Esophagus squamous epithelium (tissue), 5 donors: ENCODE results near the gene CIDEC. TPM values are rescaled to one million over a fixed set of nuclear protein-coding genes. Genes with fewer than 3 reads are reported as not detected.
A peak's percentile ranks its signal among the peaks of the same experiment; 100 is the strongest.

Experiments used
- DNase-seq: peaks from one replicate; lab custom pipeline; 2025; lab: John Stamatoyannopoulos, UW
- H3K27ac ChIP-seq, 4 donors: fragments of 200-600 bp; sonication (generic); one replicate each; pipeline ENCODE4 v1.5.1; 2016 to 2019; ENCODE audit warnings: mild to moderate bottlenecking in 1 of 4
- H3K27me3 ChIP-seq, 4 donors: fragments of 200-600 bp; sonication (generic); 1 replicate in 3 of 4; 2 replicates in 1 of 4; pipeline versions ENCODE4 v1.5.1 to v1.6.0; 2017 to 2021; ENCODE audit warnings: antibody characterized with exemption in 1 of 4
- H3K36me3 ChIP-seq, 3 donors: fragments of 200-600 bp; sonication (generic); one replicate each; pipeline ENCODE4 v1.5.1; 2016 to 2019
- H3K4me1 ChIP-seq, 3 donors: fragments of 200-600 bp; sonication (generic); one replicate each; pipeline ENCODE4 v1.5.1; 2017 to 2019
- H3K4me3 ChIP-seq, 4 donors: fragments of 200-600 bp; sonication (generic); 1 replicate in 3 of 4; 2 replicates in 1 of 4; pipeline ENCODE4 v1.5.1; 2016 to 2019; ENCODE audit warnings: mild to moderate bottlenecking in 2 of 4, moderate library complexity in 1 of 4
- H3K9me3 ChIP-seq, 3 donors: fragments of 200-600 bp; sonication (generic); one replicate each; pipeline ENCODE4 v1.5.1; 2016 to 2019
- POLR2A ChIP-seq, 4 donors: fragments of 450-650 bp; IDR thresholded peaks; one replicate each; pipeline ENCODE4 v1.6.1; 2017; ENCODE audit warnings: antibody characterized with exemption in 4 of 4, mild to moderate bottlenecking in 4 of 4, moderate library complexity in 3 of 4
- WGBS, 2 donors: methylation state at CpG; one replicate each; pipeline ENCODE4 v1.1.5; 2018; 5-methylcytosine and 5-hydroxymethylcytosine counted together
- intact Hi-C: fragments of 100-400 bp; cut with DNase I; formaldehyde crosslinking; loops from one replicate; pipeline ENCODE4 v1.15.0; 2022
- total RNA-seq, 4 donors: library from RNA; depleted of rRNA; stranded (reverse); fragments of >200 nt; gene quantifications; one replicate each; pipeline ENCODE4 v1.1.0, GENCODE V29; 2016
- TF ChIP-seq, protein P1 (sequence below), 6 experiments: fragments of 450-650 bp in 4 of 6; fragments of 200-600 bp in 2 of 6; sonication (generic) in 2 of 6; IDR thresholded peaks; one replicate each; pipeline ENCODE4 v1.5.1; 2016 to 2019; ENCODE audit warnings: antibody characterized with exemption in 6 of 6, mild to moderate bottlenecking in 4 of 6, moderate library complexity in 4 of 6
- donor health status: DM: yes; HTN: yes; CAD: no.

The CIDEC gene
- total RNA-seq, 4 donors from 2014 or later: not detected

GRCh38 chr3:9893739-9894138, 13.7 kb upstream of the CIDEC start:
- WGBS, 2 donors: 77% methylated on average over 1 of the region's 1 CpG
- H3K4me1 ChIP-seq: peaks cover 16 to 60% (median 34%) of the 10 kb centered on the region in 3 donors

GRCh38 chr3:9891072-9891622, 11.1 kb upstream of the CIDEC start:
- Histone ChIP-seq H3K4me3 (peak overlapping the region; percentile 70 to 100 (median 88)), H3K4me1 (peaks cover 10 to 40% (median 20%) of the 10 kb centered on the region in 3 donors), H3K27me3 (no peaks in the 10 kb centered on the region), H3K27ac (peak overlapping the region; percentile 93 to 99 (median 98)), H3K36me3 (peaks cover 7 to 20% (median 9%) of the 10 kb centered on the region in 3 donors), H3K9me3 (no peaks in the 10 kb centered on the region)
- intact Hi-C loops: no loop called here
- WGBS, 2 donors: 8% methylated on average over 7 to 8 of the region's 12 CpGs
- TF ChIP-seq, protein P1, sequence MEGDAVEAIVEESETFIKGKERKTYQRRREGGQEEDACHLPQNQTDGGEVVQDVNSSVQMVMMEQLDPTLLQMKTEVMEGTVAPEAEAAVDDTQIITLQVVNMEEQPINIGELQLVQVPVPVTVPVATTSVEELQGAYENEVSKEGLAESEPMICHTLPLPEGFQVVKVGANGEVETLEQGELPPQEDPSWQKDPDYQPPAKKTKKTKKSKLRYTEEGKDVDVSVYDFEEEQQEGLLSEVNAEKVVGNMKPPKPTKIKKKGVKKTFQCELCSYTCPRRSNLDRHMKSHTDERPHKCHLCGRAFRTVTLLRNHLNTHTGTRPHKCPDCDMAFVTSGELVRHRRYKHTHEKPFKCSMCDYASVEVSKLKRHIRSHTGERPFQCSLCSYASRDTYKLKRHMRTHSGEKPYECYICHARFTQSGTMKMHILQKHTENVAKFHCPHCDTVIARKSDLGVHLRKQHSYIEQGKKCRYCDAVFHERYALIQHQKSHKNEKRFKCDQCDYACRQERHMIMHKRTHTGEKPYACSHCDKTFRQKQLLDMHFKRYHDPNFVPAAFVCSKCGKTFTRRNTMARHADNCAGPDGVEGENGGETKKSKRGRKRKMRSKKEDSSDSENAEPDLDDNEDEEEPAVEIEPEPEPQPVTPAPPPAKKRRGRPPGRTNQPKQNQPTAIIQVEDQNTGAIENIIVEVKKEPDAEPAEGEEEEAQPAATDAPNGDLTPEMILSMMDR (IDR thresholded peaks at IDR 0.05): no peak
- no peak for TF ChIP-seq POLR2A (IDR thresholded peaks at IDR 0.05)
- DNase-seq: no peak

More at GRCh38 chr3:9893739-9894138, 13.7 kb upstream of the CIDEC start:
- Histone ChIP-seq H3K27me3 (no peaks in the 10 kb centered on the region), H3K36me3 (peaks cover 7 to 20% (median 9%) of the 10 kb centered on the region in 3 donors), H3K9me3 (no peaks in the 10 kb centered on the region), H3K27ac (peak overlapping the region; percentile 19 to 61 (median 34)), H3K4me3 (no peak overlapping the region)
- TF ChIP-seq, protein P1 (IDR thresholded peaks at IDR 0.05): no peak
- no peak for TF ChIP-seq POLR2A (IDR thresholded peaks at IDR 0.05)
- intact Hi-C loops: no loop called here
- DNase-seq: no peak

DNA sequence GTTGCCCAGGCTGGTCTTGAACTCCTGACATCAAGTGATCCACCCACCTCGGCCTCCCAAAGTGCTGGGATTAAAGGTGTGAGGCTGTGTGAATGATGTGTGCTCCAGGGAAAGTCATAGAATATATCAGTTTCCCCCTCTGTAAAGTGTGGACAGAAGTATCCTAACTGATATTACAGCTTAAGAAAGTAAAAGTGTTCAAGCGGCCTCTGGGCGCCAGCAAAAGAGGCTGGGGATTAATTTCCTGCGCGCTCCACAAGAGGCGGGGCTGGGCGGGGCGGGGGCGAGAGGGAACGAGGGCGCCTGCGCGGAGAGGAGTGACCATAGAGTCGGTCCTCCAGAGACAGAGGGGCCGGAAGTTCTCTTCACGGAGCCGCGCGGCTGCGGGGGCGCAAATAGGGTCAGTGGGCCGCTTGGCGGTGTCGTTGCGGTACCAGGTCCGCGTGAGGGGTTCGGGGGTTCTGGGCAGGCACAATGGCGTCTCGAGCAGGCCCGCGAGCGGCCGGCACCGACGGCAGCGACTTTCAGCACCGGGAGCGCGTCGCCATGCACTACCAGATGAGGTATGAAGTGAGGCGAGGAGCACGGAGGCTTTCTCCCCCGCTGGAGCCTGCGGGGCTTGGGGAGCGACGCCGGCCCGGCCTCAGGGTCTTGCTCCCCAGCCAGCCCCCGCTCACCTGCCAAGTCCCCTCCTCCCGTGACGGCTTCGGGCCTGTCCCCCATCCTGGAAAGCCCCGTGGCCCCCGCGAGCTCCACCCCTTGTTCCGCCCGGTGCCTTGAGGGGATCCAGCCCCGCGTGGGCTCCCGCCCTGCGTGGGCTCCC, 10.4 kb upstream of the CIDEC start, which contains the start of gene JAGN1:
TSS of gene JAGN1 (plus strand) at position 362 of the 823 bp plus-strand sequence. CDS start at position 475, 113 bp downstream.
- WGBS, 2 donors: 0% methylated on average over 22 to 25 of the region's 62 CpGs
- DNase-seq: peak; percentile 39
- Histone ChIP-seq H3K4me1 (peaks cover 10 to 40% (median 20%) of the 10 kb centered on the region in 3 donors), H3K36me3 (peaks cover 7 to 20% (median 9%) of the 10 kb centered on the region in 3 donors), H3K27me3 (no peaks in the 10 kb centered on the region), H3K9me3 (no peaks in the 10 kb centered on the region), H3K4me3 (peak within 1 kb of the TSS; percentile 70 to 100 (median 88)), H3K27ac (peak within 1 kb of the TSS; percentile 93 to 99 (median 98))
- intact Hi-C loops: no loop called here
- TF ChIP-seq, protein P1 (IDR thresholded peaks at IDR 0.05): peak in 3 of 6 experiments; percentile 3 to 16 (median 12)
- TF ChIP-seq POLR2A (IDR thresholded peaks at IDR 0.05): peak in 3 of 4 donors; percentile 85 to 91 (median 89)

GRCh38 chr3:9889405-9889804, 9.4 kb upstream of the CIDEC start:
- WGBS, 2 donors: 68 to 74% methylated on average over 5 of the region's 5 CpGs
- H3K27me3 ChIP-seq: no peaks in the 10 kb centered on the region
- no peak for DNase-seq
- H3K27ac ChIP-seq: no peak overlapping the region
- intact Hi-C loops: no loop called here
- peaks cover 7 to 20% (median 9%) of the 10 kb centered on the region in 3 donors for H3K36me3 ChIP-seq
- H3K9me3 ChIP-seq: no peaks in the 10 kb centered on the region
- TF ChIP-seq POLR2A (IDR thresholded peaks at IDR 0.05): no peak
- TF ChIP-seq, protein P1 (IDR thresholded peaks at IDR 0.05): no peak
- peaks cover 10 to 46% (median 23%) of the 10 kb centered on the region in 3 donors for H3K4me1 ChIP-seq
- no peak overlapping the region for H3K4me3 ChIP-seq
